ENCODE results near the gene NFKBIE. TPM values are rescaled to one million over a fixed set of nuclear protein-coding genes. Genes with fewer than 3 reads are reported as not detected.

Gene NFKBIE
- total and polyA plus RNA-seq, 2 of the 13 experiments (the other 11 are each of a cell fraction or from before 2014, with no cell fraction given) = 6.7 to 14.5 TPM

DNA sequence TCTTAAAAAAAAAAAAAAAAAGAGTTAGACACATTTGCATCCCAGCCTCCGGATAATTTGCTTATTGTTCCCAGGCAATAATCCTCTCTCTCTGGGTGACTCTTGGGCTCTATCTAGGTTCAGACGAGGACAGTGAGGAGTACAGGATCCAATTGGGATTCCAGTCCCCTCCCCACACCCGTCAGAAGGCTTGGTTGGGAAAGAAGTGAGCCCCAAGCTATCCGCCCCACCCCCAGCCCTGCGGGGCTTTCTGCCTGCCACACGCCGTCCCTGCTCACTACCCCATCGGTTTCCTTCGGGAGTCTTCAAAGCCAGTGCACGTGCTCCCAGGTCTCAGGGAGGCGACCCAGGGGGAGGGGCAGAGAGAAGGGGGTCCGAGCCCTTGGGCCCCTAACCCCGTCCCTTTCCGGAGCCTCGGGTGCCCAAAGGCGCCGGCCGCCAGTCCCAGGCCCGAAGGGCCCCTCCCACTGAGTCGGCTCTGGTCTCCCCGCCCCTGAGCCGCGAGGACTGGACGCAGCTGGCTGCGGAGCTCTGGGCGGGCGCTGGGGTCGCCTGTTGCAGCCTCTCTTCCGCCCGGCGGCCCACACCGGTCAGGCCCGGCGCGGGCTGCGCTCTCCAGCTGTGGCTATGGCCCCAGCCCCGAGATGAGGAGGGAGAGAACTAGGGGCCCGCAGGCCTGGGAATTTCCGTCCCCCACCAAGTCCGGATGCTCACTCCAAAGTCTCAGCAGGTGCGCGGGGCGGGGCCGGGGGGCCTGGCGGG is 46.1 kb downstream of the NFKBIE start (continued):
- TF ChIP-seq, protein P1, sequence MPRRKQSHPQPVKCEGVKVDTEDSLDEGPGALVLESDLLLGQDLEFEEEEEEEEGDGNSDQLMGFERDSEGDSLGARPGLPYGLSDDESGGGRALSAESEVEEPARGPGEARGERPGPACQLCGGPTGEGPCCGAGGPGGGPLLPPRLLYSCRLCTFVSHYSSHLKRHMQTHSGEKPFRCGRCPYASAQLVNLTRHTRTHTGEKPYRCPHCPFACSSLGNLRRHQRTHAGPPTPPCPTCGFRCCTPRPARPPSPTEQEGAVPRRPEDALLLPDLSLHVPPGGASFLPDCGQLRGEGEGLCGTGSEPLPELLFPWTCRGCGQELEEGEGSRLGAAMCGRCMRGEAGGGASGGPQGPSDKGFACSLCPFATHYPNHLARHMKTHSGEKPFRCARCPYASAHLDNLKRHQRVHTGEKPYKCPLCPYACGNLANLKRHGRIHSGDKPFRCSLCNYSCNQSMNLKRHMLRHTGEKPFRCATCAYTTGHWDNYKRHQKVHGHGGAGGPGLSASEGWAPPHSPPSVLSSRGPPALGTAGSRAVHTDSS (CRISPR knock-in tag; conservative IDR thresholded peaks at IDR 0.05) = no peak
- TF ChIP-seq ZNF224 (CRISPR knock-in tag; IDR thresholded peaks at IDR 0.05) (peak; percentile 95), NR2C2 (CRISPR knock-in tag; IDR thresholded peaks at IDR 0.05; ENCODE audit: borderline replicate concordance) (no peak), FIP1L1 (IDR thresholded peaks at IDR 0.05; ENCODE audit: borderline replicate concordance, insufficient read depth, low read depth, low read length) (no peak), HOXA9 (CRISPR knock-in tag; IDR thresholded peaks at IDR 0.05; ENCODE audit: borderline replicate concordance) (no peak), ZFX (CRISPR knock-in tag; IDR thresholded peaks at IDR 0.05; ENCODE audit: low read depth) (peak; percentile 83), MYNN (CRISPR knock-in tag; IDR thresholded peaks at IDR 0.05; ENCODE audit: low read depth) (peak; percentile 90; the same call in 1 of the 2 replicates), TSC22D2 (CRISPR knock-in tag; IDR thresholded peaks at IDR 0.05; ENCODE audit: borderline replicate concordance) (no peak), SMC3 (IDR thresholded peaks at IDR 0.05; ENCODE audit: low read length) (no peak), ZSCAN25 (CRISPR knock-in tag; IDR thresholded peaks at IDR 0.05) (no peak), FOXO1 (CRISPR knock-in tag; IDR thresholded peaks at IDR 0.05) (peak; percentile 66; the same call in 1 of the 2 replicates), ZNF501 (CRISPR knock-in tag; IDR thresholded peaks at IDR 0.05) (peak; percentile 64), ZNF552 (CRISPR knock-in tag; IDR thresholded peaks at IDR 0.05; ENCODE audit: borderline replicate concordance) (peak; percentile 69; the same call in 1 of the 2 replicates), ZNF572 (CRISPR knock-in tag; IDR thresholded peaks at IDR 0.05) (no peak), XRCC5 (optimal IDR thresholded peaks at IDR 0.05; ENCODE audit: low read length) (peak; percentile 44), SMAD1 (CRISPR knock-in tag; IDR thresholded peaks at IDR 0.05; ENCODE audit: borderline replicate concordance, low read depth) (peak; percentile 59; the same call in 1 of the 2 replicates)
- TF ChIP-seq, protein P2, sequence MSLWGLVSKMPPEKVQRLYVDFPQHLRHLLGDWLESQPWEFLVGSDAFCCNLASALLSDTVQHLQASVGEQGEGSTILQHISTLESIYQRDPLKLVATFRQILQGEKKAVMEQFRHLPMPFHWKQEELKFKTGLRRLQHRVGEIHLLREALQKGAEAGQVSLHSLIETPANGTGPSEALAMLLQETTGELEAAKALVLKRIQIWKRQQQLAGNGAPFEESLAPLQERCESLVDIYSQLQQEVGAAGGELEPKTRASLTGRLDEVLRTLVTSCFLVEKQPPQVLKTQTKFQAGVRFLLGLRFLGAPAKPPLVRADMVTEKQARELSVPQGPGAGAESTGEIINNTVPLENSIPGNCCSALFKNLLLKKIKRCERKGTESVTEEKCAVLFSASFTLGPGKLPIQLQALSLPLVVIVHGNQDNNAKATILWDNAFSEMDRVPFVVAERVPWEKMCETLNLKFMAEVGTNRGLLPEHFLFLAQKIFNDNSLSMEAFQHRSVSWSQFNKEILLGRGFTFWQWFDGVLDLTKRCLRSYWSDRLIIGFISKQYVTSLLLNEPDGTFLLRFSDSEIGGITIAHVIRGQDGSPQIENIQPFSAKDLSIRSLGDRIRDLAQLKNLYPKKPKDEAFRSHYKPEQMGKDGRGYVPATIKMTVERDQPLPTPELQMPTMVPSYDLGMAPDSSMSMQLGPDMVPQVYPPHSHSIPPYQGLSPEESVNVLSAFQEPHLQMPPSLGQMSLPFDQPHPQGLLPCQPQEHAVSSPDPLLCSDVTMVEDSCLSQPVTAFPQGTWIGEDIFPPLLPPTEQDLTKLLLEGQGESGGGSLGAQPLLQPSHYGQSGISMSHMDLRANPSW (CRISPR knock-in tag; IDR thresholded peaks at IDR 0.05; ENCODE audit: borderline replicate concordance) = peak; percentile 43; the same call in 1 of the 2 replicates
- TF ChIP-seq, protein P3, sequence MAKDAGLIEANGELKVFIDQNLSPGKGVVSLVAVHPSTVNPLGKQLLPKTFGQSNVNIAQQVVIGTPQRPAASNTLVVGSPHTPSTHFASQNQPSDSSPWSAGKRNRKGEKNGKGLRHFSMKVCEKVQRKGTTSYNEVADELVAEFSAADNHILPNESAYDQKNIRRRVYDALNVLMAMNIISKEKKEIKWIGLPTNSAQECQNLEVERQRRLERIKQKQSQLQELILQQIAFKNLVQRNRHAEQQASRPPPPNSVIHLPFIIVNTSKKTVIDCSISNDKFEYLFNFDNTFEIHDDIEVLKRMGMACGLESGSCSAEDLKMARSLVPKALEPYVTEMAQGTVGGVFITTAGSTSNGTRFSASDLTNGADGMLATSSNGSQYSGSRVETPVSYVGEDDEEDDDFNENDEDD (CRISPR knock-in tag; IDR thresholded peaks at IDR 0.05; ENCODE audit: borderline replicate concordance) = peak; percentile 78; the same call in 1 of the 2 replicates
- TF ChIP-seq, protein P4, sequence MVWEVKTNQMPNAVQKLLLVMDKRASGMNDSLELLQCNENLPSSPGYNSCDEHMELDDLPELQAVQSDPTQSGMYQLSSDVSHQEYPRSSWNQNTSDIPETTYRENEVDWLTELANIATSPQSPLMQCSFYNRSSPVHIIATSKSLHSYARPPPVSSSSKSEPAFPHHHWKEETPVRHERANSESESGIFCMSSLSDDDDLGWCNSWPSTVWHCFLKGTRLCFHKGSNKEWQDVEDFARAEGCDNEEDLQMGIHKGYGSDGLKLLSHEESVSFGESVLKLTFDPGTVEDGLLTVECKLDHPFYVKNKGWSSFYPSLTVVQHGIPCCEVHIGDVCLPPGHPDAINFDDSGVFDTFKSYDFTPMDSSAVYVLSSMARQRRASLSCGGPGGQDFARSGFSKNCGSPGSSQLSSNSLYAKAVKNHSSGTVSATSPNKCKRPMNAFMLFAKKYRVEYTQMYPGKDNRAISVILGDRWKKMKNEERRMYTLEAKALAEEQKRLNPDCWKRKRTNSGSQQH (CRISPR knock-in tag; IDR thresholded peaks at IDR 0.05; ENCODE audit: low read depth) = no peak; the same call in none of the 2 replicates
- TF ChIP-seq, protein P5, sequence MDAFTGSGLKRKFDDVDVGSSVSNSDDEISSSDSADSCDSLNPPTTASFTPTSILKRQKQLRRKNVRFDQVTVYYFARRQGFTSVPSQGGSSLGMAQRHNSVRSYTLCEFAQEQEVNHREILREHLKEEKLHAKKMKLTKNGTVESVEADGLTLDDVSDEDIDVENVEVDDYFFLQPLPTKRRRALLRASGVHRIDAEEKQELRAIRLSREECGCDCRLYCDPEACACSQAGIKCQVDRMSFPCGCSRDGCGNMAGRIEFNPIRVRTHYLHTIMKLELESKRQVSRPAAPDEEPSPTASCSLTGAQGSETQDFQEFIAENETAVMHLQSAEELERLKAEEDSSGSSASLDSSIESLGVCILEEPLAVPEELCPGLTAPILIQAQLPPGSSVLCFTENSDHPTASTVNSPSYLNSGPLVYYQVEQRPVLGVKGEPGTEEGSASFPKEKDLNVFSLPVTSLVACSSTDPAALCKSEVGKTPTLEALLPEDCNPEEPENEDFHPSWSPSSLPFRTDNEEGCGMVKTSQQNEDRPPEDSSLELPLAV (CRISPR knock-in tag; conservative IDR thresholded peaks at IDR 0.05; ENCODE audit: low read depth) = no peak

All from HepG2 (cell line).